ENCODE data around the gene PCSK6. TPM values are rescaled to one million over a fixed set of nuclear protein-coding genes. Genes with fewer than 3 reads are reported as not detected.
"Not testable (repeated sequence)": the region's sequence is repeated elsewhere in the genome, so short reads cannot be mapped to it uniquely, and the experiment has no call there.

PCSK6 gene
- total RNA-seq, 1 experiment from 2014 or later, result 3.7 TPM

DNA sequence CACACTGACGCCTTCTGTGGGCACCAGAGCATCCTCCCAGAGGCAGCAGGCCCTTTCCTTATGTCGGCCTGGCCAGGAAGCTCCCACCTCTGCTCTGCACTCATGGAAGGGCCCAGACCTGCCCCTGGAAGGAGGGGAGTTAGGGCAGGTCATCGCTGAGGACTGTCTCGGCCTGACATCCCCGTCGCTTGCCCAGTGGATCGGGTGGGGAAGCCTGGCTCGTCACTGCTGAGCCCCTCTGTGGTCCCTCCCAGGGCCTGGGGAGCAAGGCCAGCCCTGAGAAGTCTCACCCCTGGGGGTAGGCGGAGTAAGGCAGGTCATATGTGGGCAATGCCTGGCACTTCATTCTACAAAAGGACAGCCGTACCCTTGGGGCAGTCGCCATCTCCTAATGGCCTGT, 131.6 kb downstream of the PCSK6 start:
- Histone ChIP-seq H3K4me2 (ENCODE audit: low read length) (no peak overlapping the region), H3K27ac (ENCODE audit: low read length) (no peak overlapping the region), H3K9ac (ENCODE audit: low read length) (no peak overlapping the region), H3F3A (ENCODE audit: low read length, unreplicated experiment) (no peaks in the 10 kb centered on the region), H4K20me1 (ENCODE audit: low read length) (no peaks in the 10 kb centered on the region), H3K9me2 (replicated peaks; ENCODE audit: low read length) (no peaks in the 10 kb centered on the region), H2AFZ (ENCODE audit: low read length) (no peak overlapping the region), H3K4me3 (ENCODE audit: low read length) (no peak overlapping the region), H3K36me3 (ENCODE audit: low read depth, low read length) (no peaks in the 10 kb centered on the region), H3K79me2 (ENCODE audit: low read length) (no peaks in the 10 kb centered on the region), H3K27me3 (ENCODE audit: low read length) (peaks cover 15% of the 10 kb centered on the region), H3K9me3 (ENCODE audit: low read length) (no peaks in the 10 kb centered on the region), H3K4me1 (ENCODE audit: insufficient read depth, low read length) (peaks cover 11% of the 10 kb centered on the region)
- no peak for ATAC-seq
- TF ChIP-seq EZH2 (IDR thresholded peaks at IDR 0.05; ENCODE audit: low read length, unreplicated experiment) (no peak), EZH2phosphoT487 (IDR thresholded peaks at IDR 0.05; ENCODE audit: borderline replicate concordance, low read length) (no peak)
- TF ChIP-seq, protein P1, sequence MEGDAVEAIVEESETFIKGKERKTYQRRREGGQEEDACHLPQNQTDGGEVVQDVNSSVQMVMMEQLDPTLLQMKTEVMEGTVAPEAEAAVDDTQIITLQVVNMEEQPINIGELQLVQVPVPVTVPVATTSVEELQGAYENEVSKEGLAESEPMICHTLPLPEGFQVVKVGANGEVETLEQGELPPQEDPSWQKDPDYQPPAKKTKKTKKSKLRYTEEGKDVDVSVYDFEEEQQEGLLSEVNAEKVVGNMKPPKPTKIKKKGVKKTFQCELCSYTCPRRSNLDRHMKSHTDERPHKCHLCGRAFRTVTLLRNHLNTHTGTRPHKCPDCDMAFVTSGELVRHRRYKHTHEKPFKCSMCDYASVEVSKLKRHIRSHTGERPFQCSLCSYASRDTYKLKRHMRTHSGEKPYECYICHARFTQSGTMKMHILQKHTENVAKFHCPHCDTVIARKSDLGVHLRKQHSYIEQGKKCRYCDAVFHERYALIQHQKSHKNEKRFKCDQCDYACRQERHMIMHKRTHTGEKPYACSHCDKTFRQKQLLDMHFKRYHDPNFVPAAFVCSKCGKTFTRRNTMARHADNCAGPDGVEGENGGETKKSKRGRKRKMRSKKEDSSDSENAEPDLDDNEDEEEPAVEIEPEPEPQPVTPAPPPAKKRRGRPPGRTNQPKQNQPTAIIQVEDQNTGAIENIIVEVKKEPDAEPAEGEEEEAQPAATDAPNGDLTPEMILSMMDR (conservative IDR thresholded peaks at IDR 0.05; ENCODE audit: low read depth, low read length), result no peak
- no peak for DNase-seq
- intact Hi-C loops (cut with micrococcal nuclease), result no loop called here
- BruUV-seq (replicated peaks), result no TSS peak
- CTCF ChIA-PET, result no interaction called here
- POLR2A ChIA-PET (ENCODE audit: unreplicated experiment), result no interaction called here

DNA sequence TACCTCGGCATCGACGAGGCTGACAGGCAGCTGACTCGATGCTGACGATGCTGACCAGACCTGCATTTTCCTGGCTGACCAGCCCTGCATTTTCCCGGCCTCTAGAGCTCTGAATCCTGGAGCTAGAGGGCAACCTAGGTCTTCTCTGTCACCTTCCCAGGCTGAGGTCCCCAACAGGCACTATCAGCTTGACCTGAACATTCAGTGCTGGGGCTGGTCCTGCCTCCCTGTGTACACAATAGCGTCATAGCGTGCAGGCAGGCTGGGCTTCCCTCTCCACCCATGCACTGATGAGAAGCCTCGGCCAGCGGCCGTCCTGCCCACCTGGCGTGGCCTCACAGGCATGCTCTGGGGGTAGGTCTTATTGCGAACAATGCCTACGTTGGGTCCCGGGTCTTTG, 132.2 kb downstream of the PCSK6 start:
- Histone ChIP-seq H2AFZ (ENCODE audit: low read length) (no peak overlapping the region), H3K9me2 (replicated peaks; ENCODE audit: low read length) (no peaks in the 10 kb centered on the region), H3F3A (ENCODE audit: low read length, unreplicated experiment) (no peaks in the 10 kb centered on the region), H3K36me3 (ENCODE audit: low read depth, low read length) (no peaks in the 10 kb centered on the region), H3K4me1 (ENCODE audit: insufficient read depth, low read length) (peaks cover 11% of the 10 kb centered on the region), H3K27me3 (ENCODE audit: low read length) (peaks cover 20% of the 10 kb centered on the region), H3K9me3 (ENCODE audit: low read length) (no peaks in the 10 kb centered on the region), H4K20me1 (ENCODE audit: low read length) (no peaks in the 10 kb centered on the region), H3K79me2 (ENCODE audit: low read length) (no peaks in the 10 kb centered on the region), H3K4me3 (ENCODE audit: low read length) (no peak overlapping the region), H3K9ac (ENCODE audit: low read length) (no peak overlapping the region), H3K4me2 (ENCODE audit: low read length) (no peak overlapping the region), H3K27ac (ENCODE audit: low read length) (no peak overlapping the region)
- ChIA-PET CTCF (no interaction called here), POLR2A (ENCODE audit: unreplicated experiment) (no interaction called here)
- DNase-seq (peak; percentile 11), ATAC-seq (no peak)
- BruUV-seq (replicated peaks), result no TSS peak
- intact Hi-C loops (cut with micrococcal nuclease), result no loop called here
- TF ChIP-seq, protein P1 (conservative IDR thresholded peaks at IDR 0.05; ENCODE audit: low read depth, low read length), result no peak

DNA sequence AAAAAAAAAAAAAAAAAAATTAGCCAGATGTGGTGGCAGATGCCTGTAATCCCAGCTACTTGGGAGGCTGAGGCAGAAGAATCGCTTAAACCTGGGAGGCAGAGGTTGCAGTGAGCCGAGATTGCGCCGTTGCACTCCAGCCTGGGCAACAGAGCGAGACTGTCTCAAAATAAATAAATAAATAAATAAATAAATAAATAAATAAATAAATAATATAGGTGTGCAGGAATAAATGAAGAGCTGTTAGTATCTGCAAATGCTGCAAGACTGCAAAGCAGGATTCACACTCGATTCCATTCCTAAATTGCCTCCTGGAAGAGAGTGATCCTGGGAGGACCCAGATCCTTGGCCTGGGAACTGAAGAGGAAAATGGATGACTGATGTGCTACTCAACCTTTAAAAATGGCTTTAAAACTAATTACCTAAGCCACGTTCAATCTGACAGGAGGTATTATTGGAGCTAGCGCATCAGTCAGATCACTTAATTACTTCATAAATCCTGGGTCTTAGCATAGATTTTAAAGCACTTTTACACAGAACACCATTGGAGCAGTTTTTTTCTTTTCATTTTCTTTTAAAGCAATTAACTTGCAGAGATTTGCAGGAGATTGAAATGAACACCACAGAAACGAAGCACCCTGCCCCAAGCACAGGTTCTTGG, 132.9 kb downstream of the PCSK6 start:
- H3K9ac ChIP-seq (ENCODE audit: low read length); DNase-seq; H3K9me3 ChIP-seq (ENCODE audit: low read length); POLR2A ChIA-PET (ENCODE audit: unreplicated experiment); CTCF ChIA-PET; H3K4me3 ChIP-seq (ENCODE audit: low read length); H3F3A ChIP-seq (ENCODE audit: low read length, unreplicated experiment); ATAC-seq; H3K4me2 ChIP-seq (ENCODE audit: low read length); H3K9me2 ChIP-seq (replicated peaks; ENCODE audit: low read length); H4K20me1 ChIP-seq (ENCODE audit: low read length); intact Hi-C loops (cut with micrococcal nuclease); H2AFZ ChIP-seq (ENCODE audit: low read length); BruUV-seq (replicated peaks); H3K27ac ChIP-seq (ENCODE audit: low read length); H3K79me2 ChIP-seq (ENCODE audit: low read length); H3K36me3 ChIP-seq (ENCODE audit: low read depth, low read length): not testable (repeated sequence)
- peaks cover 21% of the 10 kb centered on the region for H3K27me3 ChIP-seq (ENCODE audit: low read length)
- H3K4me1 ChIP-seq (ENCODE audit: insufficient read depth, low read length), result peaks cover 11% of the 10 kb centered on the region

Data from PC-3 (cell line).